Measurements from ENCODE around the gene ISLR2. TPM values are rescaled to one million over a fixed set of nuclear protein-coding genes. Genes with fewer than 3 reads are reported as not detected.

Gene ISLR2
- total and polyA plus RNA-seq, 2 donors (not counting 3 experiments of a cell fraction or from before 2014, with no cell fraction given) = not detected

- dilution Hi-C loops (cut with MboI; ENCODE audit: extremely low pct_ligation_motif_present, low sequenced_read_pairs) = no loop called here
- H3K27ac ChIP-seq (ENCODE audit: insufficient read depth, low read depth, low read length) = no peak overlapping the region
- H3K9me1 ChIP-seq (replicated peaks; ENCODE audit: control insufficient read depth, extremely low read depth, insufficient read depth, low read length) = no peaks in the 10 kb centered on the region
- peaks cover 4% of the 10 kb centered on the region for H3K4me1 ChIP-seq (ENCODE audit: control insufficient read depth, extremely low read depth, insufficient read depth, low read length)
- no TSS peak for BruUV-seq (replicated peaks)
- H3K9me3 ChIP-seq (replicated peaks; ENCODE audit: control insufficient read depth, insufficient read depth, low read length) = no peaks in the 10 kb centered on the region
- H3K4me3 ChIP-seq (replicated peaks in 1 of 3; ENCODE audit: insufficient read depth in 1 of 3, low read depth in 1 of 3, low read length in 3 of 3) = no peak overlapping the region
- no peaks in the 10 kb centered on the region for H3K36me3 ChIP-seq (ENCODE audit: control insufficient read depth in 2 of 2, extremely low read depth in 1 of 2, insufficient read depth in 2 of 2, low read length in 2 of 2)
- no peak overlapping the region for H2AFZ ChIP-seq (ENCODE audit: low read depth, low read length)
- no peak overlapping the region for H3K4me2 ChIP-seq (ENCODE audit: insufficient read depth, low read length)
- no peak for DNase-seq (ENCODE audit: low read depth, low spot score)
- TF ChIP-seq MAX (IDR thresholded peaks at IDR 0.05; ENCODE audit: insufficient read depth, insufficient read length) (no peak), POLR2AphosphoS5 (IDR thresholded peaks at IDR 0.05; ENCODE audit: insufficient read depth, low read depth, low read length) (no peak), JUN (IDR thresholded peaks at IDR 0.05; ENCODE audit: borderline replicate concordance, insufficient read depth, insufficient read length, low read depth) (no peak), CTCF (IDR thresholded peaks at IDR 0.05; ENCODE audit: extremely low read depth in 1 of 2, insufficient read depth in 1 of 2, low read depth in 1 of 2, low read length in 2 of 2) (no peak), GATA2 (IDR thresholded peaks at IDR 0.05; ENCODE audit: insufficient read depth, insufficient read length, low read depth, low read length) (no peak), EZH2 (IDR thresholded peaks at IDR 0.05; ENCODE audit: borderline replicate concordance, low read depth, low read length, severe bottlenecking) (no peak)
- H4K20me1 ChIP-seq (replicated peaks; ENCODE audit: control insufficient read depth, extremely low read depth, insufficient read depth, low read length) = no peaks in the 10 kb centered on the region
- no peaks in the 10 kb centered on the region for H3K79me2 ChIP-seq (ENCODE audit: control insufficient read depth, insufficient read depth, low read length)
- peaks cover 37 to 43% of the 10 kb centered on the region in 2 experiments for H3K27me3 ChIP-seq (ENCODE audit: control insufficient read depth in 2 of 2, insufficient read depth in 2 of 2, low read length in 2 of 2)
- no peak for FAIRE-seq
- CTCF ChIA-PET = interaction anchor here (1.2 to 3.9 kb wide), 2 partner anchors 16 to 184 kb away, joined by 3 to 15 read pairs; no protein-coding TSS in a partner anchor
- H3K9ac ChIP-seq (replicated peaks; ENCODE audit: extremely low read depth, insufficient read depth, low read length) = no peak overlapping the region
- POLR2A ChIA-PET = no interaction called here
- intact Hi-C loops (cut with micrococcal nuclease) = no loop called here
Observed at GRCh38 chr15:74124196-74124595, 6.2 kb upstream of the ISLR2 start.
